HL-60 (cell line): ENCODE measurements around the gene ADAMTSL3.

Experiments used
- DNase-seq, 2 experiments: peaks; one replicate each; pipeline ENCODE4 v3.0.0-alpha.2; 2010 to 2020; ENCODE audit warnings: low read depth in 1 of 2, low spot score in 1 of 2
- H3K27ac ChIP-seq: fragments of 250-450 bp; sonication (Bioruptor Pico); replicated peaks from 2 replicates; pipeline ENCODE4 v1.5.1; 2020; ENCODE audit warnings: mild to moderate bottlenecking, moderate library complexity
- H3K27me3 ChIP-seq: fragments of 250-450 bp; sonication (Bioruptor Pico); 2 replicates; pipeline ENCODE4 v1.5.1; 2021; ENCODE audit warnings: mild to moderate bottlenecking, moderate library complexity; ENCODE audit not compliant: insufficient read depth, poor library complexity, severe bottlenecking
- H3K4me3 ChIP-seq: replicated peaks from 2 replicates; pipeline ENCODE4 v1.5.1; 2011; ENCODE audit warnings: mild to moderate bottlenecking, control low read depth, low read length; ENCODE audit not compliant: insufficient read depth
- CTCF ChIP-seq: IDR thresholded peaks from one replicate; pipeline ENCODE4 v1.5.1; 2011; ENCODE audit warnings: low read length, control low read depth, inconsistent platforms; ENCODE audit not compliant: insufficient read depth
- GABPA ChIP-seq: IDR thresholded peaks from 2 replicates; pipeline ENCODE4 v1.6.1; 2012; ENCODE audit warnings: low read depth
- POLR2AphosphoS5 ChIP-seq: IDR thresholded peaks from 2 replicates; pipeline ENCODE4 v1.6.1; 2012; ENCODE audit warnings: low read depth
- REST ChIP-seq: IDR thresholded peaks from 2 replicates; pipeline ENCODE4 v1.6.1; 2012; ENCODE audit warnings: low read depth; ENCODE audit not compliant: insufficient replicate concordance
- SPI1 ChIP-seq: IDR thresholded peaks from 2 replicates; pipeline ENCODE4 v1.6.1; 2012; ENCODE audit warnings: low read depth, mild to moderate bottlenecking, borderline replicate concordance

ADAMTSL3 gene

GRCh38 chr15:83871808-83872559 lies 218.1 kb downstream of the ADAMTSL3 start:
- Histone ChIP-seq H3K27me3 (no peaks in the 10 kb centered on the region), H3K27ac (no peak overlapping the region), H3K4me3 (no peak overlapping the region)
- no peak for TF ChIP-seq POLR2AphosphoS5
- TF ChIP-seq GABPA = no peak
- no peak for TF ChIP-seq REST
- no peak for TF ChIP-seq SPI1
- TF ChIP-seq CTCF = no peak
- DNase-seq = no peak

- no peak overlapping the region for H3K4me3 ChIP-seq
- no peak overlapping the region for H3K27ac ChIP-seq
- DNase-seq = no peak
- TF ChIP-seq SPI1 (no peak), GABPA (no peak)
- H3K27me3 ChIP-seq = no peaks in the 10 kb centered on the region
Observed at GRCh38 chr15:83873966-83874365, 220.0 kb downstream of the ADAMTSL3 start.

GRCh38 chr15:83880529-83880928 lies 226.6 kb downstream of the ADAMTSL3 start:
- H3K27me3 ChIP-seq = peaks cover 3% of the 10 kb centered on the region
- DNase-seq = no peak
- H3K4me3 ChIP-seq = no peak overlapping the region
- no peak overlapping the region for H3K27ac ChIP-seq
- no peak for TF ChIP-seq SPI1
- no peak for TF ChIP-seq REST
- no peak for TF ChIP-seq CTCF
- TF ChIP-seq GABPA = no peak
- no peak for TF ChIP-seq POLR2AphosphoS5

GRCh38 chr15:83881156-83881555 lies 227.2 kb downstream of the ADAMTSL3 start:
- H3K4me3 ChIP-seq = no peak overlapping the region
- TF ChIP-seq POLR2AphosphoS5 (no peak), REST (no peak), GABPA (no peak), CTCF (no peak), SPI1 (no peak)

More at GRCh38 chr15:83881156-83881555, 227.2 kb downstream of the ADAMTSL3 start:
- Histone ChIP-seq H3K27me3 (peaks cover 3% of the 10 kb centered on the region), H3K27ac (no peak overlapping the region)
- no peak for DNase-seq
